ENCODE data around the gene AK1.

DNA sequence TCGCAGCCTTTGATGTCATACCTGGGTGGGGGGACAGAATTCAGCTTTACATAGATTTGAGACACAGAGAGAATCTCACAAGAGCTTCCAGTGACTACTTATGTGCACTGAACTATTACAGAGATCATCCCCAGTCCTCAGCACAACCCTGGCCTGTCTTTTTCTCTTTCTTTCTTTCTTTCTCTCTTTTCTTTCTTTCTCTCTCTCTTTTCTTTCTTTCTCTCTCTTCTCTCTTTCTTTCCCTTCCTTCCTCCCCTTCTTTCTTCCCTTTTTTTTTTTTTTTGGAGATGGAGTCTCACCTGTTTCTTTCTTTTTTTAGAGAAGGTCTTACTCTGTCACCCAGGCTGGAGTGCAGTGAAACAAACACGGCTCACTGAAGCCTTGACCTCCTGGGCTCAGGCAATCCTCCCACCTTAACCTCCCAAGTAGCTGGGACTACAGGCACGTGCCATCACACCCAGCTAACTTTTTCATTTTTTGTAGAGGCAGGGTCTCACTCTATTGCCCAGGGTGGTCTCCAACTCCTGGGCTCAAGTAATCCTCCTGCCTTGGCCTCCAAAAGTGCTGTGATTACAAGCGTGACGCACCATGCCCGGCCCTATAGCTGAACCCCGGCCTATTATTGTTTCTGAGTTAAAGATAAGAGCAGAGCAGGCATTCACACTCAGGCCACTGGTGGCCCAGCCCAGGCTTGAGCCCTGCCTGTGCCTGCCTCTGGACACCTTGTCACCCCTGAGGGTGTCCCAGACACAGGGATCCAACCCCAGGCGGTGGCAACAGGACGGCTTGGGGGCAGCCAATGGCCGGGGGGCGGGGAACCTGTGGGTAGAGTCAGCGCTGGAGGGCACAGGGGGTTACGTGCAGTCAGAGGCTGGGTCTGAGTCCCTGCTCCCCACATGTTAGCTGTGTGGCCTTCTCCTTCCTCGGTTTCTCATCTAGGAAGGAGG is 48.8 kb upstream of the AK1 start:
- TF ChIP-seq, protein P1, sequence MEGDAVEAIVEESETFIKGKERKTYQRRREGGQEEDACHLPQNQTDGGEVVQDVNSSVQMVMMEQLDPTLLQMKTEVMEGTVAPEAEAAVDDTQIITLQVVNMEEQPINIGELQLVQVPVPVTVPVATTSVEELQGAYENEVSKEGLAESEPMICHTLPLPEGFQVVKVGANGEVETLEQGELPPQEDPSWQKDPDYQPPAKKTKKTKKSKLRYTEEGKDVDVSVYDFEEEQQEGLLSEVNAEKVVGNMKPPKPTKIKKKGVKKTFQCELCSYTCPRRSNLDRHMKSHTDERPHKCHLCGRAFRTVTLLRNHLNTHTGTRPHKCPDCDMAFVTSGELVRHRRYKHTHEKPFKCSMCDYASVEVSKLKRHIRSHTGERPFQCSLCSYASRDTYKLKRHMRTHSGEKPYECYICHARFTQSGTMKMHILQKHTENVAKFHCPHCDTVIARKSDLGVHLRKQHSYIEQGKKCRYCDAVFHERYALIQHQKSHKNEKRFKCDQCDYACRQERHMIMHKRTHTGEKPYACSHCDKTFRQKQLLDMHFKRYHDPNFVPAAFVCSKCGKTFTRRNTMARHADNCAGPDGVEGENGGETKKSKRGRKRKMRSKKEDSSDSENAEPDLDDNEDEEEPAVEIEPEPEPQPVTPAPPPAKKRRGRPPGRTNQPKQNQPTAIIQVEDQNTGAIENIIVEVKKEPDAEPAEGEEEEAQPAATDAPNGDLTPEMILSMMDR (conservative IDR thresholded peaks at IDR 0.05; ENCODE audit: low read length), result no peak
- TF ChIP-seq EZH2phosphoT487 (IDR thresholded peaks at IDR 0.05; ENCODE audit: borderline replicate concordance), result no peak

Measured in Loucy (cell line).